Right cardiac atrium (tissue), 5 donors: ENCODE results near the gene CEP192. TPM values are rescaled to one million over a fixed set of nuclear protein-coding genes. Genes with fewer than 3 reads are reported as not detected.

ENCODE experiments used
- ATAC-seq, 2 donors: fragments of 200-7000 bp; cut with Tn5 transposase; one replicate each; pipeline versions ENCODE4 v1.8.0 to v1.9.1; 2020; ENCODE audit warnings: moderate library complexity in 2 of 2, mild to moderate bottlenecking in 1 of 2
- DNase-seq, 3 donors: peaks; one replicate each; pipeline ENCODE4 v3.0.0-alpha.2; 2020
- H3K27ac ChIP-seq: one replicate; pipeline ENCODE4 v1.5.1; 2013; ENCODE audit warnings: mild to moderate bottlenecking, low read length, control low read depth, moderate library complexity
- H3K27me3 ChIP-seq: one replicate; pipeline ENCODE4 v1.6.1; 2013; ENCODE audit not compliant: control insufficient read depth, insufficient read depth
- H3K4me1 ChIP-seq: one replicate; pipeline ENCODE4 v1.6.1; 2013; ENCODE audit warnings: low read length; ENCODE audit not compliant: control insufficient read depth, insufficient read depth
- H3K4me3 ChIP-seq: one replicate; pipeline ENCODE4 v1.5.1; 2013; ENCODE audit warnings: low read length, control low read depth
- H3K9me3 ChIP-seq: one replicate; pipeline ENCODE4 v1.6.1; 2013; ENCODE audit warnings: low read length; ENCODE audit not compliant: control insufficient read depth
- WGBS: extraction: QIAGEN DNeasy Blood & Tissue Kit; methylation state at CpG from one replicate; pipeline ENCODE4 v1.1.7; 2013; 5-methylcytosine and 5-hydroxymethylcytosine counted together
- intact Hi-C, 4 donors: fragments of 100-400 bp; cut with DNase I; formaldehyde crosslinking; loops; one replicate each; pipeline versions ENCODE4 v1.11.0 to v1.14.0; 2022 to 2023
- polyA plus RNA-seq: library from polyadenylated mRNA; stranded (reverse); fragments of 200-250 nt; gene quantifications from one replicate; pipeline ENCODE4 v1.2.3, GENCODE V29; 2013
- total RNA-seq, 4 donors: library from RNA; stranded (reverse); fragmentation: NEBNext Ultra II Directional; extraction: Animal tissue kit (Norgen Biotek cat#: 25700); gene quantifications; one replicate each; pipeline ENCODE4 v1.2.1, GENCODE V29; 2021
- donor health status: healthy with polysubstance abuse.
- donor health status: DM: no; HTN: yes; CAD: no.
- donor health status: DM: no; HTN: no; CAD: no.
- donor health status: DM: no; HTN: yes; CAD: no; lungs with severe emphysema.
- donor health status: DM: yes; HTN: yes; CAD: no.

Gene CEP192
- total and polyA plus RNA-seq, 5 donors: 8.2 to 33.5 (median 29.8) TPM

DNA sequence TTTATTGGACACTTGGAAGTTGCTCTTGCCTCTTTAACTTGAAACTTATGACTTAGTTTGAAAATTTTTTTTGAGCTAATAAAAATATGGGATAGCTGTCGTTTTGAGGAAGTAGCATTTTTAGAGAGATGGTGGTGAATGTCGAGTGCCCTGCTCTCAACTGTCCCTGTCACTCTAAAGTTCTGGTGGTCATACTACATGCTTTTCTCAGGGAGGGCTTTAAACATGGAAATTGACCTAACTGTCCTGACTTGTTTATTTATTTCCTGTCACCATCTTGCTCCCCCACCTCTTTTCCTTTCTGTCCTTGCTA, 16.0 kb downstream of the CEP192 start:
- Histone ChIP-seq H3K27me3 (no peaks in the 10 kb centered on the region), H3K4me3 (no peak overlapping the region), H3K27ac (no peak overlapping the region), H3K4me1 (no peaks in the 10 kb centered on the region), H3K9me3 (no peaks in the 10 kb centered on the region)
- no peak for ATAC-seq
- intact Hi-C loops: loop anchor here in 1 of 4 donors (10.0 kb wide), 2 partner anchors 108 to 158 kb away; no protein-coding TSS in a partner anchor
- DNase-seq: no peak
- WGBS: 38% methylated on average over 2 of the region's 2 CpGs

DNA sequence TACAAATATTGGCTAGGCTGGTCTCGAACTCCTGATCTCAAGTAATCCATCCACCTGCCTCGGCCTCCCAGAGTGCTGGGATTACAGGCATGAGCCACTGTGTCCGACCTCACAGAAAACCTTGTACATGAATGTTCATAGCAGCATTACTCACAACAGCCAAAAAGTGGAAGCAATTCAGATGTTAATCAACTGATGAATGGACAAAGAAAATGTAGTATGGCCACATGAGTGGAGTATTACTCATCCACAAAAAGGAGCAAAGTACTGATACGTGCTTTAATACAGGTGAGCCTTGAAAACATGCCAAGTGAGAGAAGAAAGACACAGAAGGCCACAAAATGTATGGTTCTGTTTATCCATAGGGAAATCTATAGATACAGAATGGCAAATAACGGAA, 20.6 kb downstream of the CEP192 start:
- ATAC-seq: no peak
- 97% methylated on average over 5 of the region's 5 CpGs for WGBS
- Histone ChIP-seq H3K27ac (no peak overlapping the region), H3K4me3 (no peak overlapping the region), H3K27me3 (no peaks in the 10 kb centered on the region), H3K4me1 (no peaks in the 10 kb centered on the region), H3K9me3 (no peaks in the 10 kb centered on the region)
- intact Hi-C loops: no loop called here
- no peak for DNase-seq

DNA sequence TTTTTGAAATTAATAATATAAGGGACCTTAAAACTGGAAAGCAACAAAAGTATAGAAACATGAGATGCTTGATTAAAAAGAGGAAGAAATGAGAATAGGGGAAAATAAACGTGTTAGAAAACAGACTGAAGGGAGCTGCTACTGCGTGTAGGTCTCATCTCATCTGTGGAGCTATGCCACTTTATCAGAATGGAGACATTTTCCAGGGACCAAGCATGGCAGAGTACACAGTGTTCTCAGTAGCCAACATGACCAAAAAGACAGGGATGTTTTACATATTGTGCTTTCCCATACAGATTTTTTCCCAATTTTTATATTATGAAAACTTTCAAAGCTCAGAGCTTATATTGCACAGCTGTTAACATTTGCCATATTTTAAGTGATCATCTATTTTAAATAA, 23.1 kb downstream of the CEP192 start:
- no peak for DNase-seq
- Histone ChIP-seq H3K4me1 (no peaks in the 10 kb centered on the region), H3K27me3 (no peaks in the 10 kb centered on the region), H3K27ac (no peak overlapping the region), H3K9me3 (no peaks in the 10 kb centered on the region), H3K4me3 (no peak overlapping the region)
- ATAC-seq: peak in 1 of 2 donors; percentile 69
- WGBS: 69% methylated on average over 2 of the region's 2 CpGs
- intact Hi-C loops: no loop called here

DNA sequence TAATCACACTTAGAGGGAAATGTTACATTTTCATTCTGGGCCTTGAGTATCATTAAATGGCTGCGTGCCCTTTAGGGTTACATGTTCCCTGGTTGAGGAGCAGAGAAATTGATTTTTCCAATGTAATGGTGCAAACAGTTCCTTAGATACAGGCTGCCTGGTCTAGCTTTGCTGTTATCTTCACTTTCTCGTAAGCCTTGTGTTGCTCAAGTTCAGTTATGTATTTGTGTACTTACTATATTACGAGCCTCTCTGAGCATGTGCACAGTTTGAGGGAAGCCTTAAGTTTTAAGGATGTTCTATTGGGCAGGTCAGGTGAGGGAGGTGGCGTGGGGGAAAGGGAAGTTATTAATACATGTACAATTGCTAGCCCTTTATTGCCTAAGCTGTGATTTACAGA, 23.7 kb downstream of the CEP192 start:
- Histone ChIP-seq H3K4me1 (no peaks in the 10 kb centered on the region), H3K27me3 (no peaks in the 10 kb centered on the region), H3K9me3 (no peaks in the 10 kb centered on the region), H3K4me3 (no peak overlapping the region), H3K27ac (no peak overlapping the region)
- WGBS: 94% methylated on average over 4 of the region's 4 CpGs
- intact Hi-C loops: no loop called here
- ATAC-seq (no peak), DNase-seq (no peak)

DNA sequence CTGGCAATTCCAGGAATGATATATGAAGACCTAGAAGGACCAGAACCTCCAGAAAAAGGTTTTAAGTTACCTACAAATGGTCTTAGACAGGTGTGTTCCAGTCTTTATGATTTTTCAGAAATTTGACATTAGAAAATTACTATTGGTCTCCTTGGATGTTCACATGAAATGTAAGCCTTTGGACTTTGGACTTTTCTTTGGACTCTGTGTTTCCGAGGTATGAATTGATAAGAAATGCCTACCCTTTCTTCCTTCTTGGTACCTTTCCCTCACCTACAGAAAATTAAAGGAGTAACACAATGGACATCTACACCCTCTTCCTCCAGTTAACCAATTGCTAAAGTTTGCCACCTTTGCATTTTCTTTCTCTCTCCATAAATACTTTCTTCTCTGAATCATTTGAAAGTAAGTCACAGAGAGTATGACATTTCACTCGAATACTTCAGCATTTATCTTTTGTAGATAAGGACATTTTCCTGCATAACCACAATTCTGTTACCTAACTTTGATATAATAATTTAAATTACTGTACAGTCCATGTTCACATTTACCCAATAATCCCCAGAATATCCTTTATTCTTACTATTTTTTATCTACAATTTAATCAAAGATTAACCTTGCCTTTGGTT, 26.2 kb downstream of the CEP192 start:
- no peak overlapping the region for H3K27ac ChIP-seq
- intact Hi-C loops: no loop called here
- 60% methylated on average over 2 of the region's 2 CpGs for WGBS
- ATAC-seq (no peak), DNase-seq (no peak)
- no peaks in the 10 kb centered on the region for H3K27me3 ChIP-seq
- H3K9me3 ChIP-seq: no peaks in the 10 kb centered on the region
- no peak overlapping the region for H3K4me3 ChIP-seq
- H3K4me1 ChIP-seq: no peaks in the 10 kb centered on the region

DNA sequence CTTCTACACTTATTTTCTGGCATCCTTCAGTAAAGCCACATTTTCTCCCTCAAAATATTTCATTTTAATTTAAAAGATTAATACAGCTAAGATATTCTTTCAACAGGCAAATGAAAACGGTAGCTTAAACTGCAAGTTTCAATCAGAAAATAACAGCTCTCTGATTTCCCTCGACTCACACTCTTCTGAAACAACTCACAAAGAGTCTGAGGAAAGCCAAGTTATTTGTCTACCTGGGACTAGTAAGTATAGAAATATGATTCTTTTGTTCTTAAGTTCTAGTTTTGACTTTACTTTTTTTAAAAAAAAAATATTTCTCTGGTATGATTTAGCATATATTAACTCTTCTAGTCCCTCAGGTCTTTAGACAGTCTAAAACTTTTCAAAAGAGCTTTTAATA, 27.2 kb downstream of the CEP192 start:
- Histone ChIP-seq H3K4me3 (no peak overlapping the region), H3K4me1 (no peaks in the 10 kb centered on the region), H3K9me3 (no peaks in the 10 kb centered on the region), H3K27ac (no peak overlapping the region), H3K27me3 (no peaks in the 10 kb centered on the region)
- intact Hi-C loops: no loop called here
- WGBS: 87% methylated on average over 2 of the region's 2 CpGs
- no peak for DNase-seq
- no peak for ATAC-seq

DNA sequence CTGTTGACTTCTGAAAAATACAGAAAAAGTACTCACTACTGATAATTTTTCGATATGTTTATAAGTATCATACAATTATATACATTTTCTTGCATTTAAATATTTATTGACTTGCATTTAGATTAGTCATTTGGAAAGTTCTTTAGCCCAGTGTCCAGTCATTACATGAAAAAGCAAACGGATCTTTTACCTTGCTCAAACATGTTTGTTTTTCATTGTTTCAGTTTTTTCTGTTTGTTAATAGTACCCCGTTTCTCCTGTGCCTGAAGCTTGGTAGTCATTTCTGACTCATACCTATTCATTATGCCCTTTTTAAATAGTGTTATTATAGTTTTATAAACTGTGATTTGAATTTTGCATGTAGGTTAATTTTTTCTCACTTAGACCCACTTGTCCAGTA, 28.1 kb downstream of the CEP192 start:
- ATAC-seq: no peak
- intact Hi-C loops: no loop called here
- H3K4me1 ChIP-seq: no peaks in the 10 kb centered on the region
- H3K27me3 ChIP-seq: no peaks in the 10 kb centered on the region
- no peak for DNase-seq
- no peak overlapping the region for H3K27ac ChIP-seq
- no peak overlapping the region for H3K4me3 ChIP-seq
- WGBS: 90% methylated on average over 3 of the region's 3 CpGs
- H3K9me3 ChIP-seq: no peaks in the 10 kb centered on the region

DNA sequence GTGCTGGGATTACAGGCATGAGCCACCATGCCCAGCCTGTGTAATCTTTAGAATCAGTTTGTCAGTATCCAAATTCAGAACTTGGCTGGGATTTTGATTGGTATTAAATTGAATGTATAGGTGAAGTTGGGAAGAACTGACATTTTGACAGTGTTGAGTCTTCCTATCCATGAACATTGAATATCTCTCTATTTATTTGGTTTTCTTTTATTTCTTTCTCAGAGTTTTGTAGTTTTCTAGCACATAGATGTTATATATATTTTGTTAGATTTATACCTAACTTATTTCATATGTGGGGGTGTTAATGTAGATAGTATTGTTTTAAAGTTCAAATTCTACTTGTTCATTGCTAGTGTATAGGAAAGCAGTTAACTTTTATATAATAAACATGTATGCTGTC, 31.5 kb downstream of the CEP192 start:
- no peak overlapping the region for H3K27ac ChIP-seq
- H3K27me3 ChIP-seq: no peaks in the 10 kb centered on the region
- ATAC-seq (no peak), DNase-seq (no peak)
- H3K4me3 ChIP-seq: no peak overlapping the region
- H3K9me3 ChIP-seq: no peaks in the 10 kb centered on the region
- intact Hi-C loops: no loop called here
- no peaks in the 10 kb centered on the region for H3K4me1 ChIP-seq

DNA sequence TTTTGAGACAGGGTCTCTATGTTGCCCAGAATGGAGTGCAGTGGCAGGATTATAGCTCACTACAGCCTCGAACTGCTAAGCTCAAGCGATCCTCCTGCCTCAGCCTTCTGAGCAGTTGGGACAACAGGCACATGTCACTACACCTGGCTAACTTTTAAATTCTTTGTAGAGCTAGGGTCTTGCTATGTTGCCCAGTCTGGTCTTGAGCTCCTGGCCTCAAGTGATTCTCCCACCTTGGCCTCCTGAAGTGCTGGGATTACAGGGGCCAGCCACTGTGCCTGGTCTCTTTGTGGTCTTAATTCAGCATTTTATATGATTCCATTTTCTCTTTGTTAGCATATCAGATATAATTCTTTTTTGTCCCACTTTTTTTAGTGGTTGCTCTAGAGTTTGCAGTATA, 34.1 kb downstream of the CEP192 start:
- Histone ChIP-seq H3K4me1 (no peaks in the 10 kb centered on the region), H3K9me3 (no peaks in the 10 kb centered on the region), H3K27me3 (no peaks in the 10 kb centered on the region), H3K4me3 (no peak overlapping the region), H3K27ac (no peak overlapping the region)
- WGBS: 98% methylated on average over 2 of the region's 2 CpGs
- no peak for ATAC-seq
- DNase-seq: no peak
- intact Hi-C loops: no loop called here

DNA sequence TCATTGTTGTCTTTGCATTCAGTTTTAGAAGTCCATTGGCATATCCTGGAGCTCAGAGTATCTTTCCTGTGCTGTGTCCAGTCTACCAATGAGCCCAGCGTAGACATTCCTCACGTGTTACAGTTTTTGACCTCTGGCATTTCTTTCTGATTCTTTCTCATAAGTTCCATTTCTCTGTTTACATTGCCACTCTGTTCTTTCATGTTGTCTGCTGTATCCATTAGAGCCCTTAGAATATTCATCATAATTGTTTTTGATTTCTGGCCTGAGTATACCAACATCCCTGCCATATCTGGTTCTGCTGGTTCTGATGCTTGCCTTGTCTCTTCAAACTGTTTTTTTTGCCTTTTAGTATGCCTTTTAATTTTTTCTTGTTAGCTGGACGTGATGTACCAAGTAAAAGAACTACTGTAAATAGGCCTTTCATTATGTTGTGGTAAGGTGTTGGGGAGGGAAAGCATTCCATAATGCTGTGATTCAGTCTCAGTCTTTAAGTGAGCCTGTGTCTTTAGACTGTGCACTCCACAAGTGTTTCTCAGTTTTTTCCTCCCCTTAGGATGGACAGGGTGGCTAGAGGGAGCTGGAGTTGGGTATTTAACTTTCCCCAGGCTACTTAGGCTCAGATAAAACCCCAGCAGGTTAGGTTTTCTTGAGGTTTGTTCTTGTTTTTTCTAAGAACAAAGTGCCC, 35.6 kb downstream of the CEP192 start:
- 67% methylated on average over 3 of the region's 3 CpGs for WGBS
- intact Hi-C loops: no loop called here
- ATAC-seq: no peak
- no peaks in the 10 kb centered on the region for H3K4me1 ChIP-seq
- no peak overlapping the region for H3K27ac ChIP-seq
- no peaks in the 10 kb centered on the region for H3K27me3 ChIP-seq
- DNase-seq: no peak
- H3K4me3 ChIP-seq: no peak overlapping the region
- no peaks in the 10 kb centered on the region for H3K9me3 ChIP-seq

DNA sequence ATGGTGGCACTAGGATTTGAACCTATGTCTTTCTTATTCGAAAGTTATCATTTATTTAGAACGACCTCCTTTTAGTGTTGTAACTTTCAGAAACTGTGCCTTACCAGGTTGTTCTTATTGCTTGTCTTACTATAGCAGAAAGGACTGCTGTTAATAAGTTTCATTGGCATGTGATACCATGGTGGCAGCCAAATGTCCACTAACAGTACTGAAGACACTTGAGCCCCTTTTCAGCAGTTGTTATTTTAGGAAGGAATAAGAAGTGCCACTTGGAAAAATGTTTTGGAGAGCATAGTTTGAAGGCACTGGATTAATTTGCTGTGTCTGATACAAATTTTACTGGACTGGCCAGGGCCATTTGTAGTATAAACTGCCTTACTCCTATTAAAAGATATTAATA, 37.7 kb downstream of the CEP192 start:
- 74% methylated on average over 2 of the region's 2 CpGs for WGBS
- Histone ChIP-seq H3K27me3 (no peaks in the 10 kb centered on the region), H3K4me1 (no peaks in the 10 kb centered on the region), H3K4me3 (no peak overlapping the region), H3K27ac (no peak overlapping the region), H3K9me3 (no peaks in the 10 kb centered on the region)
- DNase-seq: no peak
- intact Hi-C loops: no loop called here
- peak; percentile 67 to 79 for ATAC-seq

DNA sequence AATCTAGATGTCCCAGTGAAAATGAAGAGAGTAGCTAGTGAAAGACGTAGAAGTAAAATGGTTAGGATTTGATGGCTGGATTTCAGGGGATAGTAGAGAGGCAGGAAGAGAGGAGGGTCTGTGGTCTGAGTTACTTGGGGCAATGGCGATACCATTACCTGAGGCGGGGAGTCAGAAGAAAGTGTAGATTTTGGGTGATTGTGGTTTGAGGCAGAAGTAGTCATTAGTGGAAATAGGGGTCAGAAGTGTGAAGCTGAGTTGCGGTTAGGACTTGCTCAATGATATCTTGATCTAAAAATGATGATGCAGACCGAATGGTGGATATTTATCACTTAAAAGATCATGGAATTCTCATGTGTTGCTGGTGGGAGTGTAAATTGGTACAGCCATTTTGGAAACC, 41.0 kb downstream of the CEP192 start:
- ATAC-seq (no peak), DNase-seq (no peak)
- 88% methylated on average over 5 of the region's 5 CpGs for WGBS
- no peaks in the 10 kb centered on the region for H3K9me3 ChIP-seq
- no peak overlapping the region for H3K4me3 ChIP-seq
- no peaks in the 10 kb centered on the region for H3K27me3 ChIP-seq
- no peak overlapping the region for H3K27ac ChIP-seq
- H3K4me1 ChIP-seq: no peaks in the 10 kb centered on the region
- intact Hi-C loops: no loop called here
